ENCODE results near the gene SOCS7.

DNA sequence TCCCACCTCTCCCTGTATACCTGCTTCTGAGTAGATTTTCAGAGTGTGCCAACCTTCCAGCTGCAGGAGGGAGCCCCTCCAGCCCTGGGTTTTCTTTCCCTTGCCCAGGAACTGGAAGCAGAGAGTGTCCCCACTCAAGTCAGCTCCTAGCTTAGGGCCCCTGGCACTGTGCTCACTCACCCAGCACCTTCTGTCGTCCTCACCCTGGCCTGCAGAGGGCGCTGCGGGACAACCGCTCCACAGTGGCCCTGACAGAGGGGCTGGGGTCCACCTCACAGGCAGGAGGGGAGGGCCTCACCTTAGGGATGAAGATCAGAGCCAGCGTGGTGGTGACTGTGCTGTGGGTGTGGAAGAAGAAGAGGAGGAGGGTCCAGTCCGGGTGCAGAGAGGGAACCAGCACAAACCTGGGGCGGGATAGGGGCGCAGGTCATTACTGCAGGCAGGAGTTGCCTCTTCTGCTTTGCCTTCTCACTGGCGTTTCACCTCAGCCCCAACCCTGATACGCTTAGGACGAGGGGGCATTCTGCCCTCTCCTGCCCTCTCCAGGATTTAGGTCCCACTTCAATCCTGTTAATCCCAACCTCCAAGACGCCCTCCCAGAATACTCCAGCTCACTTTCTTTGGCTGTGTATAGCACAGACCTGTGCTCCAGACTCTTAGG lies 17.9 kb upstream of the SOCS7 start:
- TF ChIP-seq, protein P1, sequence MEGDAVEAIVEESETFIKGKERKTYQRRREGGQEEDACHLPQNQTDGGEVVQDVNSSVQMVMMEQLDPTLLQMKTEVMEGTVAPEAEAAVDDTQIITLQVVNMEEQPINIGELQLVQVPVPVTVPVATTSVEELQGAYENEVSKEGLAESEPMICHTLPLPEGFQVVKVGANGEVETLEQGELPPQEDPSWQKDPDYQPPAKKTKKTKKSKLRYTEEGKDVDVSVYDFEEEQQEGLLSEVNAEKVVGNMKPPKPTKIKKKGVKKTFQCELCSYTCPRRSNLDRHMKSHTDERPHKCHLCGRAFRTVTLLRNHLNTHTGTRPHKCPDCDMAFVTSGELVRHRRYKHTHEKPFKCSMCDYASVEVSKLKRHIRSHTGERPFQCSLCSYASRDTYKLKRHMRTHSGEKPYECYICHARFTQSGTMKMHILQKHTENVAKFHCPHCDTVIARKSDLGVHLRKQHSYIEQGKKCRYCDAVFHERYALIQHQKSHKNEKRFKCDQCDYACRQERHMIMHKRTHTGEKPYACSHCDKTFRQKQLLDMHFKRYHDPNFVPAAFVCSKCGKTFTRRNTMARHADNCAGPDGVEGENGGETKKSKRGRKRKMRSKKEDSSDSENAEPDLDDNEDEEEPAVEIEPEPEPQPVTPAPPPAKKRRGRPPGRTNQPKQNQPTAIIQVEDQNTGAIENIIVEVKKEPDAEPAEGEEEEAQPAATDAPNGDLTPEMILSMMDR (IDR thresholded peaks at IDR 0.05): peak; percentile 35 to 49 (median 41)
- TF ChIP-seq EP300 (IDR thresholded peaks at IDR 0.05; ENCODE audit: low read depth): no peak
- TF ChIP-seq POLR2A (IDR thresholded peaks at IDR 0.05): no peak
- no peak for TF ChIP-seq POLR2AphosphoS5 (IDR thresholded peaks at IDR 0.05)

Data from transverse colon (tissue), 4 donors.